Stimulated activated CD4-positive, alpha-beta T cell treated with anti-CD3 and anti-CD28 coated beads, TNF-alpha, amount 100 ng/mL, for 24 hours (primary cell): ENCODE results near the gene RBM25.
A peak's percentile ranks its signal among the peaks of the same experiment; 100 is the strongest.

Experiments
- DNase-seq, 3 experiments: peaks; one replicate each; pipeline ENCODE4 v3.0.0-alpha.2; 2020; ENCODE audit warnings: low read depth in 3 of 3

RBM25 gene

DNA sequence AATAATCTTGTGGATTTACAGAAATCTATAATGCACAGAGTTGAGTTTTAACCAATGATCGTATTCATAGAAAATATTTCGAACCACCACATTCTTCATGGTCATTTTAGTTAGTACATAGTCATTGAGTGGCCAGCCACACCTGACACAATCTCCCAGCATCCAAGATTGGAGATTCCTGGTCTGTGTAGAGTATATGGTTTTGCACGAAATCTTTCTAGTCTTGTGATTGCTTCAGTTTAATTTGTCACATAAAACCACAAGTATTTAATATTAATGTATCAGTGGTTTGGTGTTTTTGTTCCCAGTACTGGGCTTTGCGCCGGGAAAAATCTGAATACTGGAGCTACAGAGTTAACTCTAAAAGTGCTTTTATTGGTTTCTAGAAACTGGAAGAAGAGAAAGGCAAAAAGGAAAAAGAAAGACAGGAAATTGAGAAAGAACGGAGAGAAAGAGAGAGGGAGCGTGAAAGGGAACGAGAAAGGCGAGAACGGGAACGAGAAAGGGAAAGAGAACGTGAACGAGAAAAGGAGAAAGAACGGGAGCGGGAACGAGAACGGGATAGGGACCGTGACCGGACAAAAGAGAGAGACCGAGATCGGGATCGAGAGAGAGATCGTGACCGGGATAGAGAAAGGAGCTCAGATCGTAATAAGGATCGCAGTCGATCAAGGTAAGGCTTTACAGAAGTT lies 44.6 kb downstream of the RBM25 start:
- DNase-seq: no peak

DNA sequence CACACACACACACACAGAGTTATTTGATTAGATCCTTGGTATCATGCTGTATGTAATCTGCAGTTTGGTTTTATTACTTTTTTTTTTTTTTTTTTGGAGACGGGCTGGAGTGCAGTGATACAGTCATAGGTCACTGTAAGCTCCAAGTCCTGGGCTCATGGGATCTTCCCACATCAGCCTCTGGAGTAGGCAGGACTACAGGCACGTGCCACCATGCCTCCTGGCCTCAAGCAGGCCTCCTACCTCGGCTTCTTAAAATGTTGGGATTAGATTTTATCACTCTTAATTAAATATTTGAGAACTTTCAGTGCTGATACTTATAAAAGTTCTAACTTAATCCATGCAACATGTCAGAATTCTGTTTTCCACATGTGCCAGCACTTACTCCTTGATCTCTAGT lies 46.7 kb downstream of the RBM25 start:
- DNase-seq: no peak

- DNase-seq: no peak
Observed at GRCh38 chr14:73105727-73106126, 47.4 kb downstream of the RBM25 start.

DNA sequence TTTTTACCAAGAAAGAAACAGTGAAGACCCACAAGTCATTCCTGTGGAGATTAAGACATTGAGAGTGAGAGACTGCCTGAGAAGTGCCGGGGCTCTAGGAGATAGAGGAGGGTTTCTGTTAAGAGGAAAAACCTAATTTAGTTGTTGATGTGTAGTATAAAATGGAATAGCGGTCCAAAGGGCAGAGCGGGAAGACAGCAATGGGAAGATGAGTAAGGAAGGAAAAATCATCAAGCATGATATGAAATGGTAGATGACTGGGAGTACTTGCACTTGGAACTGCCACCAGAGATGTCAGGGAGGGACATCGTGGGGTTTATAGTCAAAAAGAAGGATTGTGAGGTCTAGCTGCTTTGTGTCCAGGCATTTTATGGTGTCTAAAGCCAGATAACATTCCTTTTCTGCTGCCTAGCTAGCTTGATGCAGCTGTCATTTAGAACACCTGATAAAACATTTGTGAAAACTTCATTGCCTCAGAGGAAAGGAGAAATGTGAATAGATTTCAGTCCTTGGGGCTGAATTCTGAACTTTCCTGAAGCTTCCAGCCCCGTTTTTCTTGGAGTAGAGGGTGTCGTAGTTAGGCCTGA lies 57.8 kb downstream of the RBM25 start:
- DNase-seq: no peak

GRCh38 chr14:73124180-73124894 lies 66.0 kb downstream of the RBM25 start:
- DNase-seq: no peak

- no peak for DNase-seq
Observed at GRCh38 chr14:73125169-73125588, 66.8 kb downstream of the RBM25 start.

DNA sequence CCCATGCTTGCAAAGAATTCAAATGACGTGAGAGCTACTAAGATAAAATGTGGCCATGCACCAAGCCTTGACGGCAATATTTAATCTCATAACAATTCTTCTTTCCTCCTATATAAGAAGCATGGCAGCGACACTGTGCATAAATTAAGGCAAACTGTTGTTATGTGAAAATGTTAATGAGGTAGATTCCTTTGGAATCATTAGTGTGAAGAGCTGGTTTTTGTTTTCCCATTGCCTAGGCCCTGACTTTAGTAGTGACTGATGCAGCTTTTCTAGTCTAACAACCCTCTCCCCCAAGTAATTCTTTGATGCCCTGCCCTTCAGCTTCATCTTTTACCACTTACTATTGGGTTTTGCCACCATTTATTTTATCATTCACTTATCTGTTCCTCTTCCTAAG lies 67.4 kb downstream of the RBM25 start:
- no peak for DNase-seq

GRCh38 chr14:73133795-73134194 lies 75.5 kb downstream of the RBM25 start:
- DNase-seq: no peak

DNA sequence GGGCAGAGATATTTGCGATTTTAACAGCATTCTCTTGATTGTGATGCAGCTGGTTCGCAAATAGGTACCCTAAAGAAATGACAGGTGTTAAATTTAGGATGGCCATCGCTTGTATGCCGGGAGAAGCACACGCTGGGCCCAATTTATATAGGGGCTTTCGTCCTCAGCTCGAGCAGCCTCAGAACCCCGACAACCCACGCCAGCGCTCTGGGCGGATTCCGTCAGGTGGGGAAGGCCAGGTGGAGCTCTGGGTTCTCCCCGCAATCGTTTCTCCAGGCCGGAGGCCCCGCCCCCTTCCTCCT lies 77.7 kb downstream of the RBM25 start:
- DNase-seq: no peak

GRCh38 chr14:73136387-73137225 lies 78.3 kb downstream of the RBM25 start, which contains the start of gene PSEN1:
PSEN1 (plus strand) TSS chr14:73136507; CDS start chr14:73148020, 11,513 bp downstream.
- peak; percentile 95 to 98 (median 98) for DNase-seq

DNA sequence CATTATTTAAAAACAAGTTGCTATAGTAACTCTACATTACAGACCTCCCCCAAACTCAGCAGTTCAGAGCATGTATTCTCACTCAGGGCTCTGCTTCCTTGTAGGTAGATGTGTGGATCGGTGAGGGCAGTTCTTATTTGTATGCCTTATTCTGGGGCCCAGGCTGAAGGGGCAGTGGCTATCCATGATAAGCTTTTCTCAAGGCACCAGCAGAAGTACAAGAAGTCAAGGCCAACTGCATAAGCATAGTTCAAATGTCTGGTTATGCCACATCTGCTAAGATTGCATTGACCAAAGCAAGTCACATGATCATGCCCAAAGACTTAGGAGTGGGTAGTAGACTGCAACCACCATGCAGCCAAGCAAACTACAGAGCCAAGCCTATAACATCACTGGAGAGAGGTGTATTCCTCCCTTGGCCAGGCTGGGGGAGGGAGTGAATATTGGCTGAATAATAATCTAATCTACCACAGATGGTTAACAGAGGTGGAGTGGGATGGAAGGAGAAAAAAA lies 82.5 kb downstream of the RBM25 start:
- DNase-seq: no peak

DNA sequence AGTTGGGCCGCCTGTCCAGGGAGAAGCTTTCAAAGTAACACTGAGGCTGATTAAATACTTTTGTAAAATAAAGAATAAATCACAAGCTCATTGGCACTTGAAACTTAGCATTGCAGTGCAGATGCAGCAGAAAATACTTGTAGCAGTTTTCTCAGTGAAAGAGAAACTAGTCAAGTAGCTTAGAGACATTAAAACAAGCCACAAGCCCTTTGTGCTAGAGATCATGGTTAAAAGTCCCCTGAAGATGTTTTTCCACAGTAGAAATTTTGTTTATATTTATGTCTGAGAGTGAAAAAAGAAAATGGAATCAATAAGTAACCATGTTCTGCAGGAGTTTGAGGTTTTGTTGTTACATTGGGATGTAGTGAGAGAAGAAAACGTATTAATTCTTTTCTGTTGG lies 83.9 kb downstream of the RBM25 start:
- DNase-seq: no peak

DNA sequence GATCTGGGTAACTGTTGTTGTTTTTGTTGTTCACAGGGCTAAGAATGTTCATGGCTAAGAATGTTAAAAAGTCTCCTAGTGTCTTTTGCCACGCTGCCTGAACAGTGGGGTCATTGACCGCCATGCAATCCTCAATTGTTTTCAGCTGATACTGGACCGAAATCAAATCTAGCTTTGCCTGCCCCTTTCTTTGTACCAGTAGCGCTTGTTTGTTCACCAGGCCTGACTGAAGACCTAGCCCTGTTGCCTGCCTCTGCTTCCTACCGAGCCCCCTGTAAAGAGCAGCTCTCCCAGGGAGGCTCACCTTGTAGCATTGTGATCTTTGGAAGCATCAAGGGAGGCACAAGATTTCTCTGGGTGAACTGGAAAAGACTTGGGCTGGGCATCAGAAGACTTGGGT lies 84.7 kb downstream of the RBM25 start:
- no peak for DNase-seq

DNA sequence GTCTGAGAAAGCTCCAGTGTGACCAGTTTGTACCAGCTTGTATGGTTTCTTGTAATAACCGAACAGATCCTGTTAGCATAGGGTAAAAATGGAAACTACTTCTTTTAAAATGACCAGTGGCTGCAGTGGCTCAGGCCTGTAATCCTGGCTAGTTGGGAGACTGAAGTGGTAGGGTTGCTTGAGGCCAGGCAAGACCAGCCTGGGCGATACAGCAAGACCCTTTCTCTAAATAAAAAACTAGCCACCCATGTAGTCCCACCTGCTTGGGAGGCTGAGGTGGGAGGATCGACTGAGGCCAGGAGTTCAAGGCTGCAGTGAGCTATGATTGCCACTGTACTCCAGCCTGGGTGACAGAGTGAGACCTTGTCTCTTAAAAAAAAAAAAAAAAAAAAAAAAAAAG lies 85.3 kb downstream of the RBM25 start:
- DNase-seq: no peak

- no peak for DNase-seq
Observed at GRCh38 chr14:73145371-73145770, 87.0 kb downstream of the RBM25 start.

DNA sequence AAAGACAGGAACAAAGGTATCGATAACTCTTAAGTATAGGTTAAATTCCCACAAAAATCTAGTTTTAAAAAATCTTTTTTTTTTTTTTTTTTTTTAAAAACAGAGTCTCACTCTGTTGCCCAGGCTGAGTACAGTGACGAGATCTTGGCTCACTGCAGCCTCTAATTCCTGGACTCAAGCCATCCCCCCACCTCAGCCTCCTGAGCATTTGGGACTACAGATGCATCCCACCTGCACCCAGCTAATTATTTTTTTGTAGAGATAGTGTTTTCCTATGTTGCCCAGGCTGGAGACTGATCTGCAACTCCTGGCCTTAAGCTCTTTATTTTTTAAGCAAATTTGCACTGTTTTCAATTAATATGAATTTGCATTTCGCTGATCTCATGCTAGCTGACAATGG lies 87.8 kb downstream of the RBM25 start:
- no peak for DNase-seq

GRCh38 chr14:73149753-73150152 lies 91.4 kb downstream of the RBM25 start:
- no peak for DNase-seq

GRCh38 chr14:73153272-73153671 lies 94.9 kb downstream of the RBM25 start:
- no peak for DNase-seq

GRCh38 chr14:73162251-73162650 lies 103.9 kb downstream of the RBM25 start:
- no peak for DNase-seq

- DNase-seq: no peak
Observed at GRCh38 chr14:73166399-73166798, 108.1 kb downstream of the RBM25 start.

GRCh38 chr14:73167727-73168126 lies 109.4 kb downstream of the RBM25 start:
- DNase-seq: no peak

- no peak for DNase-seq
Observed at GRCh38 chr14:73168274-73168673, 109.9 kb downstream of the RBM25 start.
